Measurements from ENCODE around the gene EFCAB6. TPM values are rescaled to one million over a fixed set of nuclear protein-coding genes. Genes with fewer than 3 reads are reported as not detected.

The EFCAB6 gene
- total RNA-seq, 2 donors from 2014 or later = 1.7 to 2.0 TPM

DNA sequence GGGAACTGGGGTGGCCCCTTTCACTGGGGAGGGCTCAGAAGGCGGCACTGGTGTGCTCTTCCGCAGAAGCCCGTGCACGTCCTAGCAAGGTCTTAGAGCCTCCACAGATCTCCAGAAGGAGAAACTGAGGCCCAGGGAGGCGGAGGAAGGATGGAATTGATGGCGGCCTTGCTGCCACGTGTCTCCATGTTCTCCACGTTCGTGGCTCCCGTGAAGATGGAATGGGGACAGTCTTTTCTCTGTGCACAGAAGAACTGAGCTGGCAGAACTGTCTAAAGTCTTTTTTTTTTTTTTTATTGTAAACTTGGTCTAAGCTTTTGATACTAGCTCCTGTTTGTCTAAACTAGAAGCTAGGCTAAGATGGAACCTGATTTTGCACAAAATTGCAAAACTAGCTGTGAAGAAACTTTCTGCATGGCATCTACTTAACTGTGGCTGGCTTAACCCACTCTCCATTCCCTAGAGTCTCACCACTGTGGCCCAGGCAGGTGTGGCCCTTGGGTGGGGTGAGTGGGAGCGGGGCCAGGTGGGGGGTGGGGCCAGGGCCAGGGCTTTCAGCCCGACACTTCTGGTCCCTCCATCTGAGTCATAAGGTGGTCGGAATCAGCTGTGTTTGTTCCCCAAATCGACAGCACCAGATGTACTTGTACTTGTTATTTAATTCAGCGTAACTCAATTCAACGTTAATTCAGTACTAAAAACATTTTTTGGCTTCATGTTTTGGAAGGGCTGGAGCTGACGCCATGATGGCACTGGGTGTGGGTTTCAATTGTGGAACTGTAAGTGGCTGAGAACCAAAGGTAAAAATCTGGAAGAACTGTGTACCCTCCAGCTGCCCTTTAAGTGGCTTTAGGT is 279.6 kb downstream of the EFCAB6 start:
- DNase-seq (ENCODE audit: low spot score) = no peak

GRCh38 chr22:43531651-43532050 is 280.5 kb downstream of the EFCAB6 start:
- no peak for DNase-seq (ENCODE audit: low spot score)

More for the DNA sequence above, 279.6 kb downstream of the EFCAB6 start:
- intact Hi-C loops (cut with DNase I) = loop anchor here in 1 of 2 donors (10.0 kb wide), 1 partner anchor 1362 kb away; no protein-coding TSS in a partner anchor

GRCh38 chr22:43530349-43531201 is 281.5 kb downstream of the EFCAB6 start:
- peak; percentile 65 for DNase-seq (ENCODE audit: low spot score)
- intact Hi-C loops (cut with DNase I) = loop anchor here in 1 of 2 donors (10.0 kb wide), 1 partner anchor 1364 kb away; no protein-coding TSS in a partner anchor

More at GRCh38 chr22:43531651-43532050, 280.5 kb downstream of the EFCAB6 start:
- intact Hi-C loops (cut with DNase I) = loop anchor here in 1 of 2 donors (10.0 kb wide), 1 partner anchor 1363 kb away; no protein-coding TSS in a partner anchor

- intact Hi-C loops (cut with DNase I) = loop anchor here in 1 of 2 donors (10.0 kb wide), 1 partner anchor 1365 kb away; no protein-coding TSS in a partner anchor
- no peak for DNase-seq (ENCODE audit: low spot score)
These were observed 282.2 kb downstream of the EFCAB6 start for GRCh38 chr22:43529934-43530333.

GRCh38 chr22:43529461-43529860 is 282.6 kb downstream of the EFCAB6 start:
- DNase-seq (ENCODE audit: low spot score) = no peak
- intact Hi-C loops (cut with DNase I) = no loop called here

DNA sequence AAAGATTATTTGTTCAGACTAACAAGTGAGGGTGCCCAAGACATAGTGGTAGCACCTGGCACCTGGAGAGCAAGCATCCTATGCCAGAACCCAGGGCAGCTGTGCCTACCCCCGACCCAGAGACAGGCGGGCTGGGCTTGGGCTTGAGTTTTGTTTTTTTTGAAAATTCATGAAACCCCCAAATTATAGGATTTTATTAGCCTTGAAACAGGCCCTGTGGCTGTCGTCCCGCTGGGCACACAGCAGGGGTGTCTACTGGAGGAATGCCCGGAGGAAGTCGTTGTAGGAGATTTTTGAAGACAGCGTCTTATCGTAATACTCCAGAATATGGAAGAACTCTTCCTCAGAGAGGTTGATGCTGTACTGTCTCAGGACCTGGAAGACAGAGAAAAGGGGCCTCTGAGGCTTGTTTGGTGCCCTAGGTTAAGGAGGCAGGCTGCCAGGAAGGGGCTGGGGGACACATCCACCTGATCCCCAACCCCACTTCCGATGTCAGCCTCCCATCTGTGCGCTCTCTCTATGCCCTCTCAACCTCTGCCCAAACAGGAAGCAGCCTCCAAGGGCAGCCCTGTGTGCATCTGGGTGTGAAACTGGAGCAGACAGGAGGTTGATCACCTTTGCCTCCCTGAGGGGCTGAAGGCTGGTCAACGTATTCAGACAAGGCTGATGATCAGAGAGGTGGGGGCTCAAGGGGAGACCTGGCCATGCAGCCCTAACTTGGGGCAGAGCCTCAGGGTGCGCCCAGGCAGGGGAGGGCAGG is 283.3 kb downstream of the EFCAB6 start:
- no peak for DNase-seq (ENCODE audit: low spot score)
- intact Hi-C loops (cut with DNase I) = no loop called here

- intact Hi-C loops (cut with DNase I) = no loop called here
- peak; percentile 48 for DNase-seq (ENCODE audit: low spot score)
These were observed 285.2 kb downstream of the EFCAB6 start for GRCh38 chr22:43526946-43527345.

GRCh38 chr22:43526117-43526655 is 285.9 kb downstream of the EFCAB6 start:
- intact Hi-C loops (cut with DNase I) = no loop called here
- no peak for DNase-seq (ENCODE audit: low spot score)

- peak; percentile 19 for DNase-seq (ENCODE audit: low spot score)
- intact Hi-C loops (cut with DNase I) = no loop called here
These were observed 290.4 kb downstream of the EFCAB6 start for GRCh38 chr22:43521716-43522115.

- DNase-seq (ENCODE audit: low spot score) = no peak
These were observed 291.5 kb downstream of the EFCAB6 start for GRCh38 chr22:43520632-43521039.

GRCh38 chr22:43516996-43517635 is 295.0 kb downstream of the EFCAB6 start:
- no peak for DNase-seq (ENCODE audit: low spot score)
- intact Hi-C loops (cut with DNase I) = loop anchor here in 1 of 2 donors (10.0 kb wide), 1 partner anchor 1642 kb away; no protein-coding TSS in a partner anchor

More at GRCh38 chr22:43520632-43521039, 291.5 kb downstream of the EFCAB6 start:
- intact Hi-C loops (cut with DNase I) = no loop called here

- no peak for DNase-seq (ENCODE audit: low spot score)
- intact Hi-C loops (cut with DNase I) = loop anchor here in 1 of 2 donors (10.0 kb wide), 1 partner anchor 1642 kb away; no protein-coding TSS in a partner anchor
These were observed 295.7 kb downstream of the EFCAB6 start for GRCh38 chr22:43516386-43516785.

DNA sequence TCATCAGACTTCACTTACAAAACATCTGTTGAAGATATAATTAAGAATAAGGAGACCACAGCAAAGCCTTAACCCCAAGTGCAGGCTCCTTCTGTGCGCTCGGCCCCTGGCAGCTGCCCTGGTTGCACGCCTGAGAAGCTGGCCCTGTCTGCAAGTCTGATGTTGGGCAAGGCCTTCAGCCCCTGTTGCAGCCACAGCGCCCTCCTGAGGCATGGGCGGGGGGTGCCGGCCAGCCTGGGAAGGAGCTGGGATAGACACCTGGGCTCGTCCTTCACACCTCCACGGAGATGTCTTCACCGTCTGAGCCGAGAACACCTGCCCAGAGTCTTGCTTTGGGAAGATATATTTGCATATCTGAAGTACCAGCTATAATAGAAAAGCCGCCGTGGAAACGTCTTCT is 296.2 kb downstream of the EFCAB6 start:
- intact Hi-C loops (cut with DNase I) = loop anchor here in 1 of 2 donors (10.0 kb wide), 1 partner anchor 1641 kb away; no protein-coding TSS in a partner anchor
- DNase-seq (ENCODE audit: low spot score) = no peak

- no peak for DNase-seq (ENCODE audit: low spot score)
- intact Hi-C loops (cut with DNase I) = loop anchor here in 1 of 2 donors (10.0 kb wide), 1 partner anchor 1641 kb away; no protein-coding TSS in a partner anchor
These were observed 296.7 kb downstream of the EFCAB6 start for GRCh38 chr22:43515411-43515810.

GRCh38 chr22:43514476-43515157 is 297.5 kb downstream of the EFCAB6 start:
- intact Hi-C loops (cut with DNase I) = loop anchor here in 1 of 2 donors (10.0 kb wide), 1 partner anchor 1640 kb away; no protein-coding TSS in a partner anchor
- no peak for DNase-seq (ENCODE audit: low spot score)

GRCh38 chr22:43512279-43512678 is 299.8 kb downstream of the EFCAB6 start:
- intact Hi-C loops (cut with DNase I) = loop anchor here in 1 of 2 donors (10.0 kb wide), 1 partner anchor 1637 kb away; no protein-coding TSS in a partner anchor
- no peak for DNase-seq (ENCODE audit: low spot score)

DNA sequence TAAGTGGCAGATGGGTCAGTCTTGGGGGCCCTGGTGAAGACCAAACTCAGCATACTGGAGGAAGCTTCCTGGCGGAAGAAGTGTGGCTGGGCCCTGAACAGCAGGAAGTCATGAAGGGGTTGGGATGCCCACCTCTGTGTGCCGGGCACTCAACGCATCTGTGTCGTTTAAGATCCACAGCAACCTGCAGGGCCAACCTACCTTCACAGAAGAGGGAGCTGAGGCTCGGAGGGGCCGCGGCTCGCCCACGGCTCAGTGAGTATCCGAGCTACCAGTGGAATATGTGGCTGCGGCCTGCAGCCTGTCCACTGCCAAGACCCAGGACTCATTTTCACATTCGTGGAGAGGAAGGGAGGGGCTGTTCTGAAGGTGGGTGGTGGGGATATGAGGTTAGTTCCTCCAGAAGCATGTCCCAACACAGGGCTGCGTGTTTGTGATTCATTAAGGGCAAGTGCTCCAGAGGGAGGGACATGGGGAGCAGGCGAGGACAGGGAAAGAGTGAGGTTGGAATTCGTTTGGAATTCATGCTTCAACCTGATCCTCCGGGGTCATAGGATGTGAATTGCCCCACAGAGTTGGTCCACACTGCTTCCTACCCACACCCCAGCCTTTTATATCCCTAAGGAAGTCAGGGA is 300.7 kb downstream of the EFCAB6 start:
- intact Hi-C loops (cut with DNase I) = loop anchor here in 1 of 2 donors (10.0 kb wide), 1 partner anchor 1637 kb away; no protein-coding TSS in a partner anchor
- DNase-seq (ENCODE audit: low spot score) = no peak
